Hematopoietic multipotent progenitor cell treated with erythropoietin and hydrocortisone succinate and interleukin-3 and kit ligand, for 8 days (in vitro differentiated cells): ENCODE results near the gene PCGF6.
"Not testable (repeated sequence)": the region's sequence is repeated elsewhere in the genome, so short reads cannot be mapped to it uniquely, and the experiment has no call there.

Experiments used
- DNase-seq: peaks from one replicate; pipeline ENCODE4 v3.0.0-alpha.2; 2015

The PCGF6 gene

DNA sequence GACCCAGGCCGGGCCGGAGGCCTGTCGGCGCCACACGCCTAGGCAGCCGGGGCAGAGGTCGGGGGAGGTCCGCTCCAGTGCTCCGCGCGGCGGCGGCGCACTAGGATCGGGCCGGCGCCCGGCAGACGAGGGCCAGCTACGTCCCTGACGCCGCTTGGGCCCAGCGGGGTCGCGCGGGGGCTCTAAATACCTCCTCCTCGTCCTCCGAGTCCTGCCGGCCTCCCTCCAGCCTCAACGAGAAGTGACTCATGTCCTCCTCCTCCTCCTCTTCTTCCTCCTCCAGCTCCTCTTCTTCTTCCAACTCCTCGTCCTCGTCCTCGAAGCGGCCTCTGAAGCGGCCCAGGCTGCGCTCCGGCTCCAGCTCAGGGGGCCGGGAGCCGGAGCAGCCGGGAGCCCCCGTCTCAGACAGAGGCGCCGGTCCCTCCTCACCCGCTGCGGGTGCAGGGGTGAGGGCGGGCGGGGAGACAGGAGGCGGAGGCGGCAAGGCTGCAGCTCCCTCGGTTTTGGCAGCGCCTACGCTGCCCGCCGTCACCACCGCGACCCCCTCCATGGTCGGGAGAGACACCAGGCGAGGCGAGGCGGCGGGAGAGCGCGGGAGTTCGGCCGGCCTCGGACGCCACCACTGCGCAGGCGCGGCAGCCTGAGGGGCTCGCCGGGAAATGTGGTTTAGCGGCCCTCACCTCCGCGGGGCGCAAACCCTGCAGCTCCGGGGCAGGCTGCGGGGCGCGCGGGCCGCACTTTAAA is at the start of gene PCGF6:
Gene PCGF6 (minus strand): TSS at position 624 of the 744 bp plus-strand sequence. CDS start 74 bp downstream, at position 550.
- DNase-seq: peak; percentile 82

DNA sequence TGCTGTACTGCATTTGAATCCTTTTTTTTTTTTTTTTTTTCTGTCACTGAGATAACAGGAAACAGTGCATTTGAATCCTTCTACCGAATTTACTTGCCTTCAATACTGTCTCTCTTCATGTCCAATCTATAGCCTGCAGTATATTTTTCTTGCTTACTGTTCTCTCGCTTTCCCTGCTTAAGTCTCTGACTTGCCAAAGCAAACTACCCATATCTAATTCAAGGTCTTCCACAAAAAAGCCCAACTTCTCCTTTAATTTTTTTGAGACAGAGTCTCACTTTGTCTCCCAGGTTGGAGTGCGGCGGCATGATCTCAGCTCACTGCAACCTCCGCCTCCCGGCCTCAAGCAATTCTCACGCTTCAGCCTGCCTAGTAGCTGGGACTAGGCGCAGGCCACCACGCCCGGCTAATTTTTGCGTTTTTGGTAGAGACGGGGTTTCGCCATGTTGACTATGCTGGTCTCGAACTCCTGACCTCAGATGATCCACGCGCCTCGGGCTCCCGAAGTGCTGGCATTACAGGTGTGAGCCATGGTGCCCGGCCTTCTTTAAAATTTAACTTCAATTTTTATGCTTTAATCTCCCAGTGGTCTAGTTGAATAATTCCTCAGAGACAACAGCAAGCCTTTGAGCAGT is 46.4 kb upstream of the PCGF6 start:
- DNase-seq: no peak

GRCh38 chr10:103396789-103397087 is 45.8 kb upstream of the PCGF6 start:
- DNase-seq: no peak

GRCh38 chr10:103396067-103396788 is 45.3 kb upstream of the PCGF6 start, which contains the start of the genes ATP5MK and PDCD11:
ATP5MK (minus strand) TSS chr10:103396475; CDS start chr10:103392457, 4,018 bp downstream.
PDCD11 (plus strand) TSS chr10:103396626; CDS start chr10:103398427, 1,801 bp downstream.
- DNase-seq: peak; percentile 99

- no peak for DNase-seq
Measured at GRCh38 chr10:103395754-103396066, 44.8 kb upstream of the PCGF6 start.

DNA sequence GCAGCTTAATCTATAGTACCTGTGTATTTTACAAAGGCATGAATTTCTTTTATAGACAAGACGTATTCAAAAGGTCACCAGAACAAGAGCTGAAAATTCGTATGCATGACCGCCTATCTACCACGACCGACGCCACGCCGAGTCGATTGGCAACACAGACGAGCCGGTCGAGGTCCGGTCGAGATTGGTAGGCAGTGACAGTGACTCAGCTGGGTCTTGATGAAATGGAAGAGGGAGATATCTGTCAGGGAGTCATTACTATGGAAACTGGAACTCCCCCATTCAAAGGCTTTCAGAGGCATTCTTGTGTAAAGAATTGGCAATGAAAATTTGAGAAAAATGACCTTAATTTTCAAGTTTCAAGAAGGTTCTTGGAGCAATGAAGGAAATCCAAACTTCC is 43.2 kb upstream of the PCGF6 start:
- DNase-seq: peak; percentile 60

- no peak for DNase-seq
Measured at GRCh38 chr10:103382769-103383168, 31.8 kb upstream of the PCGF6 start.

DNA sequence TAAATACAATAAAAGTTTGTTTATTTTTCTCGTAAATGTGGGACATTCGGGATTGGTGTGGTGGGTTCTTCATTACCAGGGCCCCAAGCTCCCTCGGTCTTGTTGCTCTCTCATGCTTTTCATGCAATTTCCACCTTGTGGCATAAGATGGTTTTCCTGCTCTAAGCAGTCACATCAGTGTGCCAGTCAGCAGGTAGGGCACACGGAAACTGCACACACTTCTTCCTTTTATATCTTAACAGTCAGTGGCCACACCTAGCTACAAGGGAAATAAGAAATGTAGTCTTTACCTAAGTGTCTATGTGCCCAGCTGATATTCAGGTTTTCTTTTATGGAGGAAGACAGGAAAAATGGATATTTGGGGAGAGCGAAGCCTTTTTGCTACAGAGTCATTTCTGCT is 23.3 kb upstream of the PCGF6 start:
- DNase-seq: no peak

DNA sequence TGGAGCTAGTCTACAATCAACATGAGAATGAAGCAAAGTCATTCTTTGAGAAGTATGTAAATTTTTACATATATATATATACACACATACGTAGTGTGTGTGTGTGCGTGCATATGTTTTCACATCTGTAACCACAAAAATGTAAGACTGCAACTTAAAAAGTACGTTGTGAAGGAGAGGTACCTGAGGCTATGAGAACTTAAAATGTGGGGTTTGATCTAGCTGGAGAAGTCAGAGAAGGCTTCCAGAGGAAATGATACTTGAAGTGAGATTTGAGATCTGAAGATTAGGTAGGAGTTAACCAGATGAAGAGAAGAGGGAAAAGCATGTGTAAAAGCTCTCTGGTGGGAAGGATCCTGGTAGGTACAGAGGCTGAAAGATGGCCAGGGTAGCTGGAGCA is 22.6 kb upstream of the PCGF6 start:
- no peak for DNase-seq

DNA sequence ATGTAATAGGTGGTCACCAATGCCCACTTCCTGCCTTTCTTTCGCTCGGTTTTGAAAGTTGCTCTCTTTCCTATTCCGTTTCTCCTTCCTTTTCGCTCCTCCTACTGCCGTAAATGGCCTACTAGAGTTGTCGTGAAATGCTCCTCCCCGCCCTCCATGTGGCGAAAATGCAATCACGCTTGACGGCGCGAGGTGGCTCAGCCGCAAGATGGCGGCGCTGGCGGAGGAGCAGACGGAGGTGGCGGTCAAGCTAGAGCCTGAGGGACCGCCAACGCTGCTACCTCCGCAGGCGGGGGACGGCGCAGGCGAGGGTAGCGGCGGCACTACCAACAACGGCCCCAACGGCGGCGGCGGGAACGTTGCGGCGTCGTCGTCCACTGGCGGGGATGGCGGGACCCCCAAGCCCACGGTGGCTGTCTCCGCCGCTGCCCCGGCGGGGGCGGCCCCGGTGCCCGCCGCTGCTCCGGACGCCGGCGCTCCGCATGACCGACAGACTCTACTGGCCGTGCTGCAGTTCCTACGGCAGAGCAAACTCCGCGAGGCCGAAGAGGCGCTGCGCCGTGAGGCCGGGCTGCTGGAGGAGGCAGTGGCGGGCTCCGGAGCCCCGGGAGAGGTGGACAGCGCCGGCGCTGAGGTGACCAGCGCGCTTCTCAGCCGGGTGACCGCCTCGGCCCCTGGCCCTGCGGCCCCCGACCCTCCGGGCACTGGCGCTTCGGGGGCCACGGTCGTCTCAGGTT is 17.0 kb upstream of the PCGF6 start, which contains the start of gene TAF5:
Gene TAF5 (plus strand): TSS at position 195 of the 737 bp plus-strand sequence. CDS start 14 bp downstream, at position 209.
- DNase-seq: peak; percentile 98

DNA sequence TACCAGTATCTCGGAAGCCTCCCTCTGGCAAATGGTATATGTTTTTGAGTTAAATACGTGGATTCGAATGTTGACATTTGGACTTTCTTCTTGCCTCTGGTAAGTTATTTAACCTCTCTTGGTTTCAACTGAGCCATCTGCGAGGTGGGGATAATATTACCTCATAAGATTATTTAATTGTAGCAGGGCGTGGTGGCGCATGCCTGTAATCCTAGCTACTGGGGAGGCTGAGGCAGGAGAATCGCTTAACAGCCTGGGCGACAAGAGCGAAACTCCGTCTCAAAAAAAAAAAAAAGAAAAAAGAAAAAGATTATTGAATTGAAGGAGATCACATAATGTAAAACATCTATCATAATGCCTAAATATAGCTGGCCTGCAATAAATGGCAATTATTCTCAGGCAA is 16.4 kb upstream of the PCGF6 start:
- no peak for DNase-seq

GRCh38 chr10:103360791-103361190 is 9.9 kb upstream of the PCGF6 start:
- DNase-seq: not testable (repeated sequence)

GRCh38 chr10:103359493-103359892 is 8.6 kb upstream of the PCGF6 start:
- not testable (repeated sequence) for DNase-seq

- no peak for DNase-seq
Measured at GRCh38 chr10:103355906-103356599, 5.1 kb upstream of the PCGF6 start.

DNA sequence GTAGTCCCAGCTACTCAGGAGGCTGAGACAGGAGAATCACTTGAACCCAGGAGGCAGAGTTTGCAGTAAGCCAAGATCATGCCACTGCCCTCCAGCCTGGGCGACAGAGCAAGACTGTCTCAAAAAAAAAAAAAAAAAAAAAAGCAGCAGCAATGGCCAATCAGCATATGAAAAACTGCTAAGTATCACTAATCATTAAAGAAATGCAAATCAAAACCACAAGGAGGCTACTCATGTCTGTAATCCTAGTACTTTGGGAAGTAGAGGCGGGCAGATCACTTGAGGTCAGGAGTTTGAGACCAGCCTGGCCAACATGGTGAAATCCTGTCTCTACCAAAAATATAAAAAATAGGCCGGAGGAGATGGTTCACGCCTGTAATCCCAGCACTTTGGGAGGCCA is 3.6 kb upstream of the PCGF6 start:
- DNase-seq: not testable (repeated sequence)

GRCh38 chr10:103353281-103353680 is 2.3 kb upstream of the PCGF6 start:
- peak; percentile 10 for DNase-seq

- no peak for DNase-seq
Measured at GRCh38 chr10:103350175-103350516, 794 bp downstream of the PCGF6 start.

DNA sequence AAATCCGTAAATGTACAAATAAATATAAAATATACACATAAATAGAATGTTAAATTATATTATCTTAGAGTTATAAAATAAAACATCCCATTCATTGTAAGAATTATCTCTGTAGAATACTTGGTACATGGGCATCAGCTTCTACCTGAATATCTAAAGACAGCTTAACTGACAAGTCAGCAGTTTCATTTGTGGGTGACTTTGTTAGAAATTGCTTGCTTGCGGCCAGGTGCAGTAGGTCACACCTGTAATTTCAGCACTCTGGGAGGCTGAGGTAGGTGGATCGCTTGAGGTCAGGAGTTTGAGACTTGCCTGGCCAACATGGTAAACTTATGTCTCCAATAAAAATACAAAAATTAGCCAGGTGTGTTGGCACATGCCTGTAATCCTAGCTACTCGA is 14.6 kb downstream of the PCGF6 start:
- DNase-seq: no peak

DNA sequence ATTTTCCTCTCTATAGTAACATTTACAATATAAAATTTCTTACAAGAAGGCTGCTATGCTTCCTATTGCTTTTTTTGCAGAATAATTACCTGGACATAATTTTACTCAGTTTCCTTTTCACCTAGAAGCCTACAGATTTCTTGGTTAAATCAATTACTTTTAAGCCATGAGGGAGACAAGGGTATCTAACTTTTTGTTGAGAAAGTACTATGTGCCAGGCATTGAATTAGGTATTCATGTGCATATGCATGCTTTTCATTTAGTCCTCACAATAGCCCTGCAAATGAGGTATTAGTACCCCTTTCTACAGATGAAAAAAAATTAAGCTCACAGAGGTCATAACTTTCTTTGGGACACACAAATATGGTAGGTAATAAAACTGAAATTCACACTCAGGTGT is 16.4 kb downstream of the PCGF6 start:
- DNase-seq: no peak

GRCh38 chr10:103333934-103334520 is 16.9 kb downstream of the PCGF6 start:
- peak; percentile 45 for DNase-seq

DNA sequence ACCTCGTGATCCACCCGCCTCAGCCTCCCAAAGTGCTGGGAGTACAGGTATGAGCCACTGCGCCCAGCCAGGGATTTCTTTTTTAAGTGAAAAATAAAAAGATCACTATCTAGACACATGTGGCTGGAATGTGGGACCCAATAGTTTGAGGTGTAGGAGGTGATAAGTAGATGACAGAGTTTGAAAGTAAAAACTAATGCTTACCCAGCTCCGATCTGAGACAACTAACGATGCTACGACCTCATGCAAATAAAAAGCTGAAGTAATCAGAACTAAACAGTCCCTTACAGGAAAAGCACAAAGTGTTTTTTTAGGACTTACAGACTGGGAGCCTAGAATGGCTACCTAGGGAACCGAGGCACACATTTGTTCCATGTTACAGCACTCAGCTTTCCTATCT is 23.0 kb downstream of the PCGF6 start:
- DNase-seq: no peak

DNA sequence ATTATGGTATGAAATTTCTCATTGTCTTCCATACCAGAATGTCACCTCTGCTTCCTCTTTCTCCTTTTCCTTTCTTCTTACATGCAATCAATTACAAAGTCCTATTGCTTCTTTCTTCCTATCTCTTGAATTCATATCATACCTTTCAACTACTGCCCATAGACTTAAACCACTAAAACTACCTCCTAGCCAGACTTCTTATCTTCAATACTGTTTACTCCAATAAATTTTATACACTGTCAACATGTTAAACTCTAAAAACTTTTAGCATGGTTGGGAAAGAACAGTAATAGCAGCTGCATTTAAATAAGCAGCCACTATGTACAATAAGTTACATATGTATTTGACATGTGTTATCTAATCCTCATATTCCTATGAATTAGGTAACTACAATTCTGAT is 34.9 kb downstream of the PCGF6 start:
- no peak for DNase-seq
